ENCODE results near the gene AURKA.

DNA sequence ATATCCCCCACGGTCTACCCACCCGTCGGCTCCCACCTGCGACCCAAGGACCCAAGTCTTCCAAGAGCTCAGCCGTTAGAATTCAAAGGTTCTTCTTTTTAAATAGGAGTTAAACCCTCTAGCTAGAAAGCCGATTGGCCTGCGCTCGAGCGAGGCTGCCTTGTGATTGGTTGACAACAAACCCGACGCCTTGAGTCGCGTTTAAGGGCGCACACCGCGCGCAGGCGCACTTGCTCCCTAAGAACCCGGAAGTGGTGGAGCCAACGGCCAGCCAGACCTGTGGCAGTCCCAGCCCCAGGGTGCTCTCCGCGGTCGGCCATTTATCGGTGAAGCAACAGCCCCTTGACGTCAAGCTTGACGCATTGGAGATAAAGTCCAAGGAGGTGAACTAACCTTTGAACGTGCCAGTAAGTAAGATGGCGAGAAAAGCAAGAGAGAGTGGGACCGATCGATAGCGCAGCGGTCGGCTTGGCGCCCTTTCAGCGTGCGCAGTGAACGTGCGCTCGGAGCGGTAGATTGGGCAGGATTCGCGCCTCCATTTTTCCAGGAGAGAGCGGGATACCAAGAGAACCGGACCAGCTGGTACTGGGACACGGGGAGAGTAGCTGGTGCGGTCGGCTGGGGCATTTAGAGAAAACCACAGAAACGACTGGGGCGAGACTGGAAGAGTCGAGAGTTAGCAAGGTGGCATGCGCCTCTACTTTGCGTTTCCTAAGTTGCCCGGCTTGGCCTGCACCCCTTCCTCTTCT lies at the start of gene AURKA, which contains the start of gene CSTF1:
- TF ChIP-seq, protein P1, sequence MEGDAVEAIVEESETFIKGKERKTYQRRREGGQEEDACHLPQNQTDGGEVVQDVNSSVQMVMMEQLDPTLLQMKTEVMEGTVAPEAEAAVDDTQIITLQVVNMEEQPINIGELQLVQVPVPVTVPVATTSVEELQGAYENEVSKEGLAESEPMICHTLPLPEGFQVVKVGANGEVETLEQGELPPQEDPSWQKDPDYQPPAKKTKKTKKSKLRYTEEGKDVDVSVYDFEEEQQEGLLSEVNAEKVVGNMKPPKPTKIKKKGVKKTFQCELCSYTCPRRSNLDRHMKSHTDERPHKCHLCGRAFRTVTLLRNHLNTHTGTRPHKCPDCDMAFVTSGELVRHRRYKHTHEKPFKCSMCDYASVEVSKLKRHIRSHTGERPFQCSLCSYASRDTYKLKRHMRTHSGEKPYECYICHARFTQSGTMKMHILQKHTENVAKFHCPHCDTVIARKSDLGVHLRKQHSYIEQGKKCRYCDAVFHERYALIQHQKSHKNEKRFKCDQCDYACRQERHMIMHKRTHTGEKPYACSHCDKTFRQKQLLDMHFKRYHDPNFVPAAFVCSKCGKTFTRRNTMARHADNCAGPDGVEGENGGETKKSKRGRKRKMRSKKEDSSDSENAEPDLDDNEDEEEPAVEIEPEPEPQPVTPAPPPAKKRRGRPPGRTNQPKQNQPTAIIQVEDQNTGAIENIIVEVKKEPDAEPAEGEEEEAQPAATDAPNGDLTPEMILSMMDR (conservative IDR thresholded peaks at IDR 0.05; ENCODE audit: low read depth, low read length), result no peak
- no peak for TF ChIP-seq EZH2 (IDR thresholded peaks at IDR 0.05; ENCODE audit: low read length, unreplicated experiment)
- TF ChIP-seq EZH2phosphoT487 (IDR thresholded peaks at IDR 0.05; ENCODE audit: borderline replicate concordance, low read length), result no peak
